GM23338 (cell line): ENCODE measurements around the gene MTCL1. TPM values are rescaled to one million over a fixed set of nuclear protein-coding genes. Genes with fewer than 3 reads are reported as not detected.

ENCODE experiments used
- ATAC-seq: fragments of 200-7000 bp; cut with Tn5 transposase; 3 replicates; pipeline ENCODE4 v1.9.1; 2020
- DNase-seq: peaks from one replicate; pipeline ENCODE4 v3.0.0-alpha.2; 2015; ENCODE audit warnings: low spot score
- H2AFZ ChIP-seq: fragments of 200-600 bp; sonication (generic); 2 replicates; pipeline ENCODE4 v1.8.0; 2016; ENCODE audit warnings: antibody characterized with exemption, mild to moderate bottlenecking, moderate library complexity
- H3F3A ChIP-seq: fragments of 200-600 bp; sonication (generic); replicated peaks from 2 replicates; pipeline ENCODE4 v1.8.0; 2017; ENCODE audit warnings: antibody characterized with exemption, mixed run types, low read depth
- H3K27ac ChIP-seq: fragments of 200-600 bp; sonication (generic); 2 replicates; pipeline ENCODE4 v1.6.1; 2016; ENCODE audit warnings: low read depth
- H3K27me3 ChIP-seq: fragments of 200-600 bp; sonication (generic); 2 replicates; pipeline ENCODE4 v1.8.0; 2016; ENCODE audit warnings: mild to moderate bottlenecking, mixed run types, moderate library complexity; ENCODE audit not compliant: insufficient read depth
- H3K36me3 ChIP-seq: fragments of 200-600 bp; sonication (generic); 2 replicates; pipeline ENCODE4 v1.8.0; 2016; ENCODE audit warnings: mild to moderate bottlenecking; ENCODE audit not compliant: insufficient read depth
- H3K4me1 ChIP-seq: fragments of 200-600 bp; sonication (generic); 2 replicates; pipeline ENCODE4 v1.8.0; 2016; ENCODE audit warnings: mild to moderate bottlenecking, moderate library complexity; ENCODE audit not compliant: insufficient read depth
- H3K4me2 ChIP-seq: fragments of 200-600 bp; sonication (generic); 2 replicates; pipeline ENCODE4 v1.7.1; 2017; ENCODE audit warnings: mixed run types
- H3K4me3 ChIP-seq: fragments of 200-600 bp; sonication (generic); 2 replicates; pipeline ENCODE4 v1.6.1; 2016; ENCODE audit warnings: mixed run types
- H3K79me2 ChIP-seq: fragments of 200-600 bp; sonication (generic); replicated peaks from 2 replicates; pipeline ENCODE4 v1.8.0; 2017; ENCODE audit warnings: mild to moderate bottlenecking; ENCODE audit not compliant: insufficient read depth
- H3K9me2 ChIP-seq: fragments of 200-600 bp; sonication (generic); 2 replicates; pipeline ENCODE4 v1.8.0; 2017; ENCODE audit not compliant: insufficient read depth
- H4K20me1 ChIP-seq: fragments of 200-600 bp; sonication (generic); replicated peaks from 2 replicates; pipeline ENCODE4 v1.8.0; 2017; ENCODE audit warnings: mild to moderate bottlenecking; ENCODE audit not compliant: insufficient read depth
- H3K27ac Mint-ChIP-seq: 2 replicates; pipeline ENCODE4 v1.8.0; 2020; ENCODE audit warnings: inconsistent platforms, mild to moderate bottlenecking, moderate library complexity, mixed read lengths
- H3K27me3 Mint-ChIP-seq: 3 replicates; pipeline ENCODE4 v1.8.0; 2022; ENCODE audit warnings: low read depth, mild to moderate bottlenecking, moderate library complexity, mixed read lengths, inconsistent platforms; ENCODE audit not compliant: insufficient read depth, poor library complexity
- H3K36me3 Mint-ChIP-seq: 3 replicates; pipeline ENCODE4 v1.8.0; 2021; ENCODE audit warnings: low read depth, mild to moderate bottlenecking, inconsistent platforms, moderate library complexity, mixed read lengths
- H3K4me1 Mint-ChIP-seq: 3 replicates; pipeline ENCODE4 v1.8.0; 2020; ENCODE audit warnings: mild to moderate bottlenecking, inconsistent platforms, mixed read lengths
- H3K4me3 Mint-ChIP-seq: 3 replicates; pipeline ENCODE4 v1.8.0; 2021; ENCODE audit warnings: moderate library complexity, mild to moderate bottlenecking, inconsistent platforms, mixed read lengths
- H3K9me3 Mint-ChIP-seq: 3 replicates; pipeline ENCODE4 v1.8.0; 2020; ENCODE audit warnings: moderate library complexity, mild to moderate bottlenecking, inconsistent platforms, mixed read lengths
- CTCF ChIP-seq, 2 experiments: fragments of 200-600 bp in 1 of 2; sonication (generic) in 1 of 2; conservative IDR thresholded peaks; 2 replicates each; pipeline versions ENCODE4 v1.5.1 to v1.6.1; 2016 to 2017; ENCODE audit warnings: antibody characterized with exemption in 2 of 2, low read depth in 2 of 2, mild to moderate bottlenecking in 2 of 2, moderate library complexity in 1 of 2
- ETS1 ChIP-seq: IDR thresholded peaks from 2 replicates; pipeline ENCODE4 v1.6.1; 2016; ENCODE audit warnings: antibody characterized with exemption
- EZH2 ChIP-seq: fragments of 200-600 bp; sonication (generic); IDR thresholded peaks from one replicate; pipeline ENCODE4 v1.8.0; 2017; ENCODE audit warnings: antibody characterized with exemption, mild to moderate bottlenecking, low read depth; ENCODE audit not compliant: unreplicated experiment
- EZH2phosphoT487 ChIP-seq: fragments of 200-600 bp; sonication (generic); IDR thresholded peaks from one replicate; pipeline ENCODE4 v1.8.1; 2018; ENCODE audit warnings: antibody characterized with exemption; ENCODE audit not compliant: unreplicated experiment
- POLR2AphosphoS5 ChIP-seq: IDR thresholded peaks from 2 replicates; pipeline ENCODE4 v1.6.1; 2016; ENCODE audit warnings: antibody characterized with exemption, low read depth
- REST ChIP-seq: IDR thresholded peaks from one replicate; pipeline ENCODE4 v1.6.1; 2018; ENCODE audit warnings: antibody characterized with exemption; ENCODE audit not compliant: unreplicated experiment
- STAT1 ChIP-seq: IDR thresholded peaks from one replicate; pipeline ENCODE4 v1.6.1; 2016; ENCODE audit warnings: antibody characterized with exemption; ENCODE audit not compliant: unreplicated experiment
- polyA plus RNA-seq: library from polyadenylated mRNA; unstranded; fragments of >200 nt; fragmentation: Nextera tagmentation; extraction: Ambion mirVana; gene quantifications from 2 replicates; pipeline ENCODE4 v1.2.1, GENCODE V29; 2016
- small RNA-seq: library from RNA; depleted of rRNA; stranded (forward); fragments of <200 nt; gene quantifications from one replicate; pipeline ENCODE3, GENCODE V24; 2014; ENCODE audit warnings: low replicate concordance
- total RNA-seq: library from RNA; depleted of rRNA; stranded (reverse); fragments of >200 nt; shearing (Covaris generic); gene quantifications from 2 replicates; pipeline ENCODE4 v1.2.3, GENCODE V29; 2014; rRNA removed

The MTCL1 gene
- total and polyA plus RNA-seq, 2 experiments from 2014 or later, result 14.4 to 45.0 TPM

- Histone ChIP-seq H3K4me3 (no peak overlapping the region), H3F3A (no peaks in the 10 kb centered on the region), H3K36me3 (0 out of 2 replicates have a peak, but pooled peaks cover 3% of the 10 kb centered on the region), H4K20me1 (no peaks in the 10 kb centered on the region), H3K4me2 (no peak overlapping the region), H3K27ac (no peak overlapping the region), H3K79me2 (no peaks in the 10 kb centered on the region), H2AFZ (no peak overlapping the region), H3K4me1 (no peaks in the 10 kb centered on the region), H3K27me3 (no peaks in the 10 kb centered on the region), H3K9me2 (no peaks in the 10 kb centered on the region)
- ATAC-seq (no peak), DNase-seq (no peak)
- no peak overlapping the region for H3K4me3 Mint-ChIP-seq
- no peaks in the 10 kb centered on the region for H3K4me1 Mint-ChIP-seq
- no peak overlapping the region for H3K27ac Mint-ChIP-seq
- H3K9me3 Mint-ChIP-seq, result peaks cover 13% of the 10 kb centered on the region
- TF ChIP-seq ETS1, result no peak
- TF ChIP-seq EZH2phosphoT487, result no peak
- no peak for TF ChIP-seq STAT1
- H3K36me3 Mint-ChIP-seq, result peaks cover 10% of the 10 kb centered on the region; the same call in 2 of the 3 replicates
- H3K27me3 Mint-ChIP-seq, result peaks cover 6% of the 10 kb centered on the region
These were observed 171.5 kb downstream of the MTCL1 start for GRCh38 chr18:8876887-8877286.

- Histone ChIP-seq H3K36me3 (0 out of 2 replicates have a peak, but pooled peaks cover 3% of the 10 kb centered on the region), H2AFZ (no peak overlapping the region), H3K4me1 (no peaks in the 10 kb centered on the region), H3F3A (no peaks in the 10 kb centered on the region), H3K79me2 (no peaks in the 10 kb centered on the region), H4K20me1 (no peaks in the 10 kb centered on the region), H3K9me2 (no peaks in the 10 kb centered on the region), H3K27ac (no peak overlapping the region), H3K4me3 (no peak overlapping the region), H3K27me3 (no peaks in the 10 kb centered on the region), H3K4me2 (no peak overlapping the region)
- H3K27me3 Mint-ChIP-seq, result peaks cover 11% of the 10 kb centered on the region
- H3K9me3 Mint-ChIP-seq, result peaks cover 54% of the 10 kb centered on the region
- H3K4me3 Mint-ChIP-seq, result no peak overlapping the region
- peaks cover 40% of the 10 kb centered on the region for H3K36me3 Mint-ChIP-seq
- TF ChIP-seq EZH2 (no peak), STAT1 (no peak), CTCF (conservative IDR thresholded peaks at IDR 0.05; ENCODE audit: low read depth in 2 of 2) (no peak), REST (no peak), POLR2AphosphoS5 (no peak)
- DNase-seq (no peak), ATAC-seq (no peak)
- H3K4me1 Mint-ChIP-seq, result no peaks in the 10 kb centered on the region
- H3K27ac Mint-ChIP-seq, result no peak overlapping the region
These were observed 175.7 kb downstream of the MTCL1 start for GRCh38 chr18:8881103-8881502.

Small RNA genes within 50 kb of the gene (small RNA-seq; reads per million reads assigned to genes)
- not detected for gene RF00019

Other genes starting within 250 kb of the MTCL1 start
- 80.4 and 92.3 TPM in 2 replicates for gene RAB12, start 96.1 kb upstream of the MTCL1 start, total RNA-seq
- gene RAB12, start 96.1 kb upstream of the MTCL1 start, polyA plus RNA-seq, result 16.7 and 20.7 TPM in 2 replicates